Karpas-422 (cell line): ENCODE measurements around the gene PAPOLA. TPM values are rescaled to one million over a fixed set of nuclear protein-coding genes. Genes with fewer than 3 reads are reported as not detected.

ENCODE experiments used
- DNase-seq: peaks from one replicate; pipeline ENCODE4 v3.0.0-alpha.2; 2015
- H2AFZ ChIP-seq: fragments of 200-600 bp; sonication (generic); 2 replicates; pipeline ENCODE4 v1.6.1; 2014; ENCODE audit warnings: antibody characterized with exemption, low read length, mixed read lengths
- H3K27ac ChIP-seq: fragments of 200-600 bp; sonication (generic); 2 replicates; pipeline ENCODE4 v1.5.1; 2014; ENCODE audit warnings: mild to moderate bottlenecking, low read length, moderate library complexity
- H3K27me3 ChIP-seq: fragments of 200-600 bp; sonication (generic); 2 replicates; pipeline ENCODE4 v1.6.1; 2014; ENCODE audit warnings: low read length, mixed read lengths
- H3K36me3 ChIP-seq: fragments of 200-600 bp; sonication (generic); 2 replicates; pipeline ENCODE4 v1.6.1; 2014; ENCODE audit warnings: low read length, mixed read lengths; ENCODE audit not compliant: insufficient read depth
- H3K4me1 ChIP-seq: fragments of 200-600 bp; sonication (generic); 2 replicates; pipeline ENCODE4 v1.6.1; 2014; ENCODE audit warnings: mild to moderate bottlenecking, low read length, mixed read lengths
- H3K4me2 ChIP-seq: fragments of 200-600 bp; sonication (generic); 2 replicates; pipeline ENCODE4 v1.6.1; 2014; ENCODE audit warnings: low read length, low read depth, mild to moderate bottlenecking; ENCODE audit not compliant: poor library complexity, severe bottlenecking
- H3K4me3 ChIP-seq: fragments of 200-600 bp; sonication (generic); 2 replicates; pipeline ENCODE4 v1.5.1; 2014; ENCODE audit warnings: mild to moderate bottlenecking, antibody characterized with exemption, low read length, mixed read lengths
- H3K79me2 ChIP-seq: fragments of 200-600 bp; sonication (generic); 2 replicates; pipeline ENCODE4 v1.6.1; 2014; ENCODE audit warnings: mild to moderate bottlenecking, low read length, mixed read lengths
- H3K9ac ChIP-seq: fragments of 200-600 bp; sonication (generic); 2 replicates; pipeline ENCODE4 v1.6.0; 2014; ENCODE audit warnings: low read length
- H3K9me2 ChIP-seq: fragments of 200-600 bp; sonication (generic), shearing (Covaris generic); replicated peaks from 2 replicates; pipeline ENCODE4 v1.6.0; 2014; ENCODE audit warnings: mild to moderate bottlenecking, low read length, moderate library complexity; ENCODE audit not compliant: insufficient read depth
- H3K9me3 ChIP-seq: fragments of 300-700, 200-600 bp; sonication (generic); 2 replicates; pipeline ENCODE4 v1.6.1; 2014; ENCODE audit warnings: low read length, mixed read lengths
- H4K20me1 ChIP-seq: fragments of 200-600 bp; sonication (generic); 2 replicates; pipeline ENCODE4 v1.6.1; 2014; ENCODE audit warnings: mild to moderate bottlenecking, antibody characterized with exemption, low read length, low read depth; ENCODE audit not compliant: insufficient read depth
- total RNA-seq: library from RNA; depleted of rRNA; stranded (reverse); fragments of >200 nt; shearing (Covaris generic); gene quantifications from 2 replicates; pipeline ENCODE4 v1.2.3, GENCODE V29; 2014; ENCODE audit warnings: low replicate concordance

The PAPOLA gene
- total RNA-seq, 1 experiment from 2014 or later = 313 TPM

DNA sequence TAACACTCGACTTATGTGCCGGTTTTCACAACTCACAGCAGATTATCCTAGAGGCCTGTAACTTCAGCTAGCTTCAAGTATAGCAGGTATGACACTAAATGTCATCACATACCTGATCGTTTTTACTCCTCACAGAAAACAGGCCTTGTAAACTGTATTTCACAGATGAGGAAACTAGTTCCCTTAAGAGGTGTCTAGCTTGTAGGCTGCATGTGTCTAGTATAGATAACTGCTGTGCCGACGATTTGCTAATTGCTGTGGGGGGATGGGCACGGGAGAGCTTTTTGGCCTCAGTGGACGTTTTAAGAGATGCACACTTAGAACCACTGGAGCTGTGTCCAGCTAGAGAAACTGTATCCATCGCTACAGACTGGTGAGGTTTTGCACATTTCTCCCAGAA is 78.8 kb downstream of the PAPOLA start:
- no peak overlapping the region for H2AFZ ChIP-seq
- H3K9me3 ChIP-seq = no peaks in the 10 kb centered on the region
- no peaks in the 10 kb centered on the region for H3K27me3 ChIP-seq
- no peaks in the 10 kb centered on the region for H3K9me2 ChIP-seq
- no peak for DNase-seq
- no peaks in the 10 kb centered on the region for H3K79me2 ChIP-seq
- H3K4me1 ChIP-seq = peaks cover 89% of the 10 kb centered on the region
- H3K4me2 ChIP-seq = peak overlapping the region; percentile 83
- peak overlapping the region; percentile 21; the same call in 1 of the 2 replicates for H3K9ac ChIP-seq
- no peaks in the 10 kb centered on the region; the same call in 1 of the 2 replicates for H3K36me3 ChIP-seq
- H3K27ac ChIP-seq = peak overlapping the region; percentile 97
- no peaks in the 10 kb centered on the region for H4K20me1 ChIP-seq
- 0 out of 2 replicates have a peak overlapping the region, but pooled peaks have one; percentile 63 for H3K4me3 ChIP-seq

DNA sequence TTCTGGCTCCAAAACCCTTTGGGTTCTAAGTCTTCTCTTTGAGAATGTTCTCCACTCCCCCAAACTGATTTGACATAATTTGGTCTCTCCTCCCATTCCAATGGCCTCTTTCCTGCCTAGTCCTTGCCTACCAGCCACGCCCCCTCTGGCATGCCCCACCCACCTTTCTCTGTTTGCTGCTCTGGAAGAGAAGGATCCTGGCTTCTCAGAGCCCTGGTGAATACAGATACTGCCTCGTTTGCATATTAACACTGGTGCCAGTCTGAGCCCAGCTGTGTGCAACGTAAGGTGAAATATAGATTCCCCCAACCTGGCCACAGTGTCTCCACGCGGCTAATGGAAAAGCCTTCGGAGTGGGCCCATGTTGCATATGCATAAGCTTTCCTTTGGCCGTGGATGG is 79.7 kb downstream of the PAPOLA start:
- Histone ChIP-seq H3K9me3 (no peaks in the 10 kb centered on the region), H4K20me1 (no peaks in the 10 kb centered on the region), H3K9ac (peak overlapping the region; percentile 69), H2AFZ (no peak overlapping the region), H3K9me2 (no peaks in the 10 kb centered on the region), H3K4me2 (peak overlapping the region; percentile 83), H3K27ac (peak overlapping the region; percentile 97), H3K36me3 (no peaks in the 10 kb centered on the region; the same call in 1 of the 2 replicates), H3K4me3 (peak overlapping the region; percentile 63), H3K27me3 (no peaks in the 10 kb centered on the region), H3K4me1 (peaks cover 89% of the 10 kb centered on the region), H3K79me2 (no peaks in the 10 kb centered on the region)
- DNase-seq = peak; percentile 89

DNA sequence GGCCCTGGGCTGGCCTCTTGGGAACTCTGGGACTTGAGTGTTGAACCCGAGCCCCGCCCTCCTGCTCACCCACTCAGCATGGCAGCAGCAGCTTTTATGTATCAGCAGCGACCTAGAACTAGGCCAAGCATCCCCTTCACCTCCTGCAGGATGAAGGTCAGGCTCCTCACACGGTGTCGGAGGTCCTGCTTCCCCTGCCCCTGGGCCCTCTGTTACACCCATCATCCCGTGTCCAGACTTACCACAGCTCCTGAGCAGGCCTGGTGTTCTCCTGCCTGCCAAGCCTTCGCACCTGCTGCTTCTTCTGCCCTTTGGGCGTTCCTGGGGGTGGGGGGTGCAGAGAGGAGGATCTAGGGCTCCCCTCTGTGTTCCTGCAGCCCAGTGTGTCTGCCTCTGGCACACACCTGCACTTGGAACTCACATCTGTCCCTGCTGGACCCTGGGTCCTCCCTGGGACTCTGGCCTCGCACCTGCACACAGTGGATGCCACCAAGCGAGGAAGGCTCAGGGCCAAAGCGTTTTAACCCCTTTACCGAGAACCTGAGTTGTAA is 80.3 kb downstream of the PAPOLA start:
- no peaks in the 10 kb centered on the region; the same call in 1 of the 2 replicates for H3K36me3 ChIP-seq
- H2AFZ ChIP-seq = no peak overlapping the region
- no peaks in the 10 kb centered on the region for H3K79me2 ChIP-seq
- peak overlapping the region; percentile 83 for H3K4me2 ChIP-seq
- H3K27me3 ChIP-seq = no peaks in the 10 kb centered on the region
- H3K9me2 ChIP-seq = no peaks in the 10 kb centered on the region
- DNase-seq = peak; percentile 85
- peak overlapping the region; percentile 69 for H3K9ac ChIP-seq
- no peaks in the 10 kb centered on the region for H4K20me1 ChIP-seq
- peak overlapping the region; percentile 97 for H3K27ac ChIP-seq
- H3K4me3 ChIP-seq = peak overlapping the region; percentile 63
- no peaks in the 10 kb centered on the region for H3K9me3 ChIP-seq
- peaks cover 85% of the 10 kb centered on the region for H3K4me1 ChIP-seq

DNA sequence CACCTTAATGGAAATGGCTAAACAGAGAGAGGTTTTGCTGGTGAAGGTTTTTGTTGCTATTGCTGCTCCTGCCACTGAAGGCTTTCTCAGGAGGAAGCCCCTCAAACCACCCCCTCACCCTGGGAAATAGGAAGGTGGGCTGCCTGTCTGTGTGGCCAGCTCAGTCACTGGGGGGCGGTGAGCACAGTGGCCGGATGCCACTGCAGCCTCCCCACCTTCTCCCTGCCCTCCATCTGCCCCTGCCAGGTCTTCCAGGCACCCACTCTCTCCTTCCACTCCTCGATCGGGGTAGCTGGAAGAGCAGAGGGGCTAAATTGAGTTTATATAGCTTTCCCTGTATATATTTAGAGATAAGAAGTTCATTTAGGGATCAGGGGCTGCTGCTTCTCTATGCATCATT is 80.8 kb downstream of the PAPOLA start:
- Histone ChIP-seq H3K27ac (peak overlapping the region; percentile 97), H3K79me2 (no peaks in the 10 kb centered on the region), H3K36me3 (no peaks in the 10 kb centered on the region), H3K4me1 (peaks cover 80% of the 10 kb centered on the region), H3K9ac (peak overlapping the region; percentile 69), H3K9me2 (no peaks in the 10 kb centered on the region), H3K9me3 (no peaks in the 10 kb centered on the region), H2AFZ (no peak overlapping the region), H3K4me3 (peak overlapping the region; percentile 63), H3K27me3 (no peaks in the 10 kb centered on the region), H4K20me1 (no peaks in the 10 kb centered on the region), H3K4me2 (peak overlapping the region; percentile 83)
- DNase-seq = no peak

DNA sequence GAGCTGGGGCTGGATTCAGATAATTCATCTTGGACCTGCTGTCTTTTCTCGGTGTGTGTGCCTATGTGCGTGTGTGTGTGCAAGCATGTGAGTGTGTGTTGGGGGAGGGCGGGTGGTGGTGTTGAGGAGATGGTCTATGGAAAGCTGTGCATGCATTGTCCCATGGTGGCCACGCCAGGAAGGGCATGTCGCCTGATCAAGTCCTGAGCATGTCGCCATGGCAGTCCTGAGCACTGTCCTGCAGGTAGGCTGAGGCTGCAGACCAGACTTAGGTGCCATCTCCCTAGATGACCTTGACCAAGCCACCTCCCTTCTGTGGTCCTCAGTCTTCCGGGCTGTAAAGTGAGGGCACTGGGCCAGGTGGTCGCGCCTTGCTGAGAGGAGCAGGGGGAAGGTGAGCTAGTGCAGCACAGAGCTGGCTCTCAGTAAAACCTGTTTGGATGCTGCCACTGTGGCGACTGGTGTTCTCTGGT is 81.4 kb downstream of the PAPOLA start:
- Histone ChIP-seq H3K4me3 (peak overlapping the region; percentile 63), H3K9me2 (no peaks in the 10 kb centered on the region), H3K4me2 (peak overlapping the region; percentile 83), H3K9ac (peak overlapping the region; percentile 69), H3K27ac (peak overlapping the region; percentile 97), H3K9me3 (no peaks in the 10 kb centered on the region), H3K4me1 (peaks cover 80% of the 10 kb centered on the region), H2AFZ (no peak overlapping the region; the same call in 1 of the 2 replicates), H3K27me3 (no peaks in the 10 kb centered on the region), H3K79me2 (no peaks in the 10 kb centered on the region), H3K36me3 (no peaks in the 10 kb centered on the region), H4K20me1 (no peaks in the 10 kb centered on the region)
- DNase-seq = no peak

DNA sequence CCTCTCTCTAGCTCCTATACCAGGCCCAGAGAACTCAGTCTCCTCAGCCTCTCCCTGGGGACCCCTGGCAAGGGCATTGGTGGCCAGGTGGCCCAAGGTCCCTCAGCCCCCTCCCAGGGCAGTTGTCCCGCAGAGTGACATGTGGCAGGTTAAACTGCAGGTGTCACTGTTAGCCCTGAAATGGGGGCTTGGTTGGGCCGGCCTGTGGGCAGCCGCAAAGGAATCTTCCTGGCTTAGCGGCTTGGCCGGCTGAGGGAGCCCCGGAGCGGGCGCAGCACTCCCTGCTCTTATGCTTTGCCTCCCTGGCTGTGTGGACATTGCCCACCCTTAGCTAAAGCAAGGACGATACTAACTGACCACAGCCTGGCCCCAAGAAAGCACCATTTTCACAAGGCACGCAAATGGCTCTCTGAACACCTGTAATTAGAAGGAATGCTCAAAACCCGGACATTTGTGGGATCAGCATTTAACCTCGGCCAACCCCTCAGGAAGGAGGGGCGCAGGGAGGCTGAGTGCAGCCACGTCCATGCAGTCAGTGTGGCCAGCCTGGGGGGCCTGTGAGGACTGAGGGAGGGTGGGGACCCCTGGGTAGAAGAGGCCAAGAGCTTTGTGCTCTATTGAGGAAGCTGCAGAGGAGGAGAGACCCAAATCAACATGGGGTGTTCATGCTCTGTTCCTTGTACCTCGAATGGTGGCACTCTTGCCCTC is 82.2 kb downstream of the PAPOLA start:
- no peaks in the 10 kb centered on the region for H3K9me3 ChIP-seq
- H4K20me1 ChIP-seq = no peaks in the 10 kb centered on the region
- H3K4me1 ChIP-seq = peaks cover 80% of the 10 kb centered on the region
- H3K9ac ChIP-seq = peak overlapping the region; percentile 69
- H3K9me2 ChIP-seq = no peaks in the 10 kb centered on the region
- H3K36me3 ChIP-seq = no peaks in the 10 kb centered on the region
- DNase-seq = peak; percentile 93
- no peaks in the 10 kb centered on the region for H3K79me2 ChIP-seq
- H3K4me3 ChIP-seq = peak overlapping the region; percentile 63
- H2AFZ ChIP-seq = no peak overlapping the region
- peak overlapping the region; percentile 97 for H3K27ac ChIP-seq
- no peaks in the 10 kb centered on the region for H3K27me3 ChIP-seq
- H3K4me2 ChIP-seq = peak overlapping the region; percentile 83

DNA sequence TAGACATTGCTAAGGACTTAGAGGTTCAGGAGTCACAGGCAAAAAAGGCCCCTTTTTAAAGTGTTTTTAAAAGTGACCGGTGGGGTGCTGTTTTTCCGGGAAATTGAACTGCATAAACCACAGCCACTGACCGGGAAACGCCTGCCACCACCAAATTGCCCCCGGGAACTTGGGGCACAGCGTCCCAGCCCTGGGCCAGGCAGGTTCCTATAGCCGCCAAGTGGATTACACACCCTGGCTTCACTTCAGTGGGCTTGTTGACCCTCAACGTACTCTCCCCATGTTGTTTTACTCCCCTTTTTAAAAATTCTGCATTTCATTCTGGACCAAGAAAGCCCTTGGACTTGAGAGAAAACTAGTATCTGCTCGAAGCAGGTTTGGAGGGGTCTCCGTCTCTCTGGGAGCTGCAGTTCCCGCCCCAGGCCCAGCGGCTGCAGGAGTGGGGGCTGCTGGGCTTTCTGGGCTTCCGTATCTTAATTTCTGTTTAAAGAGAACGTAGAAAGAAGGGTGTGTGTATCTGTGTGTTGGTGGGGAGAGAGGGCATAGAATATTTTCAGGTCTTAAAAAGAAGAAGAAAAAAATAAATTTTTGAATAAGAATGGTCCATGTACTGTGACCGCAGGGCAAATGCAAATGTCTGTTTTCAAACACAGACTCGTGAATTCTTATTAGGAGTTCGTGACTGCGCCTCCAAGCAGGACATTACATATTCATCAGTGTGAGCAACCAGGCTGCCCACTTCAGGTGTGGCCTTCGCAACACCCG is 82.9 kb downstream of the PAPOLA start:
- no peaks in the 10 kb centered on the region for H3K9me2 ChIP-seq
- H3K9ac ChIP-seq = peak overlapping the region; percentile 69
- no peaks in the 10 kb centered on the region for H3K27me3 ChIP-seq
- no peaks in the 10 kb centered on the region for H3K9me3 ChIP-seq
- peak; percentile 65 for DNase-seq
- H3K27ac ChIP-seq = peak overlapping the region; percentile 97
- peaks cover 78% of the 10 kb centered on the region for H3K4me1 ChIP-seq
- peak overlapping the region; percentile 63 for H3K4me3 ChIP-seq
- H4K20me1 ChIP-seq = no peaks in the 10 kb centered on the region
- H3K79me2 ChIP-seq = no peaks in the 10 kb centered on the region
- no peak overlapping the region for H2AFZ ChIP-seq
- H3K36me3 ChIP-seq = no peaks in the 10 kb centered on the region
- H3K4me2 ChIP-seq = peak overlapping the region; percentile 83

DNA sequence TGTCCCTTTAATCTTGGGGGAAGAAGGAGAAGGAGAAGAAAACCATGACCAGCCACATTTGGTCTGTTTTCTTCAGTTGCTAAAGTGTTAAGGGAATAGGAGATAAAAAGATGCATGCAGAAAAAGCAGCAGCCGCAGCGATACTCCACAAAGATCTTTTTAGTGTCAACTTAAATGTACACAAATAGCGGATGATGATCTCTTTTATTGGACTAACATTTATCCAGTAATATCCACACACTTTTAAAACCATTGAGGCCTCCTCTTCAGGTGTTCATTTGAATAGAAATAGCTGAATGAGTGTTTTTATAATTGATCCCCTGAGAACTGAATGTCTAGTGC is 83.5 kb downstream of the PAPOLA start:
- Histone ChIP-seq H2AFZ (no peak overlapping the region), H3K27me3 (no peaks in the 10 kb centered on the region), H4K20me1 (no peaks in the 10 kb centered on the region), H3K27ac (peak overlapping the region; percentile 97), H3K9me3 (no peaks in the 10 kb centered on the region), H3K4me3 (peak overlapping the region; percentile 63), H3K9me2 (no peaks in the 10 kb centered on the region), H3K4me2 (peak overlapping the region; percentile 83), H3K36me3 (no peaks in the 10 kb centered on the region), H3K4me1 (peaks cover 73% of the 10 kb centered on the region), H3K9ac (peak overlapping the region; percentile 69), H3K79me2 (no peaks in the 10 kb centered on the region)
- DNase-seq = peak; percentile 72
